Naive thymus-derived CD8-positive, alpha-beta T cell (primary cell): ENCODE measurements around the gene LGALS7B. TPM values are rescaled to one million over a fixed set of nuclear protein-coding genes. Genes with fewer than 3 reads are reported as not detected.
"Not testable (repeated sequence)": the region's sequence is repeated elsewhere in the genome, so short reads cannot be mapped to it uniquely, and the experiment has no call there.

Experiments used
- ATAC-seq, 2 donors: fragments of 150-1000 bp; cut with Tn5 transposase in 1 of 2; sonication (Bioruptor Pico), chemical (Tn5 transposase) in 1 of 2; 1 replicate in 1 of 2; 2 replicates in 1 of 2; pipeline ENCODE4 v1.10.0; 2021; ENCODE audit warnings: mild to moderate bottlenecking in 2 of 2, moderate library complexity in 2 of 2
- POLR2A ChIA-PET: fragments of 350-600 bp; sonication (Branson Sonifier 250); formaldehyde crosslinking; loops from one replicate; lab custom pipeline; 2021; ENCODE audit warnings: antibody characterized with exemption; lab: Charles Lee
- DNase-seq, 10 donors: peaks; one replicate each; pipeline versions ENCODE4 v3.0.0 to v3.0.0-alpha.2; 2020 to 2022
- H3K27ac Mint-ChIP-seq, 10 donors: one replicate each; pipeline ENCODE4 v1.8.0; 2020 to 2022; ENCODE audit warnings: mild to moderate bottlenecking in 10 of 10, mixed read lengths in 10 of 10, moderate library complexity in 4 of 10, inconsistent platforms in 1 of 10
- H3K27me3 Mint-ChIP-seq, 5 donors: one replicate each; pipeline ENCODE4 v1.8.0; 2021 to 2022; ENCODE audit warnings: mixed read lengths in 5 of 5
- H3K36me3 Mint-ChIP-seq, 3 donors: one replicate each; pipeline ENCODE4 v1.8.0; 2020 to 2022; ENCODE audit warnings: mixed read lengths in 3 of 3, mild to moderate bottlenecking in 2 of 3, inconsistent platforms in 1 of 3
- H3K4me1 Mint-ChIP-seq, 4 donors: one replicate each; pipeline ENCODE4 v1.8.0; 2021 to 2022; ENCODE audit warnings: mixed read lengths in 4 of 4
- H3K4me3 Mint-ChIP-seq, 10 donors: one replicate each; pipeline ENCODE4 v1.8.0; 2020 to 2022; ENCODE audit warnings: mild to moderate bottlenecking in 10 of 10, mixed read lengths in 10 of 10, moderate library complexity in 6 of 10, inconsistent platforms in 1 of 10
- H3K9me3 Mint-ChIP-seq, 9 donors: one replicate each; pipeline ENCODE4 v1.8.0; 2020 to 2022; ENCODE audit warnings: mixed read lengths in 9 of 9, mild to moderate bottlenecking in 3 of 9, inconsistent platforms in 1 of 9, moderate library complexity in 1 of 9
- polyA plus RNA-seq, 3 donors: library from polyadenylated mRNA; unstranded; fragments of 300-500 nt; fragmentation: Illumina TruSeq; gene quantifications; one replicate each; pipeline ENCODE4 v1.2.3, GENCODE V29; 2021
- total RNA-seq, 8 experiments: library from RNA in 2 of 8; stranded (reverse) in 2 of 8; gene quantifications; one replicate each; pipeline ENCODE4 v1.2.3 and lab custom pipeline; 2021 to 2026

The LGALS7B gene
- total and polyA plus RNA-seq, 5 experiments from 2014 or later: not detected

DNA sequence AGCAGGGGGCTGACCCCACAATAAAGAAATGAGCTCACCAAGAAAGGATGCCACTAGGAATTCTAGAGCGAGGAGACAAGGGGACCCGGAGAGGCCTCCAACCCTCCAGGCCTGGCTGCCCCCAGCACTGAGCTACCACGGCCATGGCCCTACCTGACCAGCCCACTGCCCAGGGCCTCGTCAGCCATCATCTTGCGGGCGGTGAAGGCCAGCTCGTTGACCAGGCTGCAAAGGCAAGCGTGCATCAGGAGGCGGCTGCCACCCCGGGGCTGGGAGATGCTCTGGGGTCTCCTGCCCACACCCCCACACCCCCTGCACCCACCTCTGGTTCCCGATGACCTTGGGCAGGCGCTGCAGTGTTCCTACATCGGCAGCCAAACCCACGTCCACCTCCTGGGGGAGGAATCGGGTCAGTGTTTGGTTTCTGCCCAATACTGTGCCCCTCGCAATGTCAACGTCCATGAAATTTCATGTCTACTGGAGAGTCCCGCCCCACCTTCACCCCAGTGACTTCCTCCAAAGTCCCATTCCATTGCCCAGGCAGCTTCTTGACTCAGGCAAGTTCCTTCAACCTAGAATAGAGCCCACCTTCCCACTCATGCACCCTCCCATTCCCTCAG, 27.2 kb downstream of the LGALS7B start:
- peaks cover 0 to 14% (median 9%) of the 10 kb centered on the region in 4 donors for H3K4me1 Mint-ChIP-seq
- POLR2A ChIA-PET: interaction anchor here (0.6 kb wide), 1 partner anchor 65 kb away, joined by 3 read pairs; no protein-coding TSS in a partner anchor
- DNase-seq (no peak), ATAC-seq (no peak)
- no peak overlapping the region for H3K4me3 Mint-ChIP-seq
- no peak overlapping the region for H3K27ac Mint-ChIP-seq
- peaks cover 0 to 48% (median 8%) of the 10 kb centered on the region in 3 donors for H3K36me3 Mint-ChIP-seq
- no peaks in the 10 kb centered on the region for H3K9me3 Mint-ChIP-seq
- no peaks in the 10 kb centered on the region for H3K27me3 Mint-ChIP-seq

DNA sequence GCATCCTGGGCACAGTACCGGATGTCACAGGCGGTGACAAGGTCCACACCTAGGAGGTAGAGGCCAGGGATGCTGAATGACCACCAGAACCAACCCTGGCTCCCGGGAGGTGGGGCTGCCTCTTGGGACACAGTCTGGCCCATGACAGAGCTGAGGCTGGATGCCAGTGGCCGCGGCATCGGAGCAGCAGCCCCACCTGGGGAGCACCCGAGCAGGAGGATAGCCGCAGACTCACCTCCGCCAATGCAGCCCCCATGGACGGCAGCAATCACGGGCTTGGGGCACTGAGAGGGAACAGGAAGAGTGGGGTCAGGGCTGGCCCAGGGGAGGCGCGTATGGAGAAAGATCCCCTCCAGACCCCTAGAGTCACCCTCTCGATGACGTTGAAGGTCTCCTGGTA, 28.1 kb downstream of the LGALS7B start:
- DNase-seq (no peak), ATAC-seq (no peak)
- POLR2A ChIA-PET: no interaction called here
- H3K36me3 Mint-ChIP-seq: peaks cover 0 to 48% (median 8%) of the 10 kb centered on the region in 3 donors
- H3K9me3 Mint-ChIP-seq: no peaks in the 10 kb centered on the region
- peak overlapping the region in 2 of 10 donors; percentile 13 to 68 for H3K27ac Mint-ChIP-seq
- no peak overlapping the region for H3K4me3 Mint-ChIP-seq
- H3K4me1 Mint-ChIP-seq: peaks cover 0 to 18% (median 9%) of the 10 kb centered on the region in 4 donors
- H3K27me3 Mint-ChIP-seq: no peaks in the 10 kb centered on the region

DNA sequence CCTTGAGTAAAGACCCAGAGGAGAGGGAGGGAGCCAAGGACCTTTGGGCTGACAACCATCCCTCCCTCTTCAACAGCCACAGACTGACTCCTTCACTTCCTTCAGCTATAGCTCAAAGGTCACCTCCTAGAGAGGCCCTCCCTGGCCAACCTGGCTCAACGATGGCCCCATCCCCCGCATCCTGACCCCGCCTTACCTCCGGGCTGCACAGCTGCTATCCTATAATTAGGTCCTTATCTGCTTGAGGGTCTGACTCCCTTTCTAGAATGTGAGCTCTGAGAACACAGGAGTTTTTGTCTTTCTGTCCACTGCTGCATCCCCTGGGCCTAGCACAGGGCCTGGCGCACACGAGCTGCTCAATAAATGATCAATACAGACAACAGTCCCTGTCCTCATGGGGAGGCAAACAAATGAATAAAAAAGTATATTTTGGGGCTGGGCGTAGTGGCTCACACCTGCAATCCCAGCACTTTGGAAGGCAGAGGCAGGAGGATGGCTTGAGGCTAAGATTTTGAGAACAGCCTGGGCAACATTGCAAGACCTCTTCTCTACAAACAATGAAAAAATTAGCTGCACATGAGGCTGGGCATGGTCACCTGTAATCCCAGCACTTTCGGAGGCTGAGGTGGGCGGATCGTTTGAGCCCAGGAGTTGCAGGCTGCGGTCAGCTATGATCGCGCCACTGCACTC, 30.4 kb downstream of the LGALS7B start:
- ATAC-seq: no peak
- peaks cover 7 to 30% (median 18%) of the 10 kb centered on the region in 4 donors for H3K4me1 Mint-ChIP-seq
- DNase-seq: no peak
- H3K27ac Mint-ChIP-seq: peak overlapping the region in 4 of 10 donors; percentile 6 to 75 (median 47)
- H3K4me3 Mint-ChIP-seq: no peak overlapping the region
- H3K27me3 Mint-ChIP-seq: no peaks in the 10 kb centered on the region
- no peaks in the 10 kb centered on the region for H3K9me3 Mint-ChIP-seq
- POLR2A ChIA-PET: interaction anchor here (0.5 to 0.7 kb wide), 2 partner anchors 58 to 425 kb away, joined by 5 to 7 read pairs; no protein-coding TSS in a partner anchor
- H3K36me3 Mint-ChIP-seq: peaks cover 0 to 64% (median 16%) of the 10 kb centered on the region in 3 donors

DNA sequence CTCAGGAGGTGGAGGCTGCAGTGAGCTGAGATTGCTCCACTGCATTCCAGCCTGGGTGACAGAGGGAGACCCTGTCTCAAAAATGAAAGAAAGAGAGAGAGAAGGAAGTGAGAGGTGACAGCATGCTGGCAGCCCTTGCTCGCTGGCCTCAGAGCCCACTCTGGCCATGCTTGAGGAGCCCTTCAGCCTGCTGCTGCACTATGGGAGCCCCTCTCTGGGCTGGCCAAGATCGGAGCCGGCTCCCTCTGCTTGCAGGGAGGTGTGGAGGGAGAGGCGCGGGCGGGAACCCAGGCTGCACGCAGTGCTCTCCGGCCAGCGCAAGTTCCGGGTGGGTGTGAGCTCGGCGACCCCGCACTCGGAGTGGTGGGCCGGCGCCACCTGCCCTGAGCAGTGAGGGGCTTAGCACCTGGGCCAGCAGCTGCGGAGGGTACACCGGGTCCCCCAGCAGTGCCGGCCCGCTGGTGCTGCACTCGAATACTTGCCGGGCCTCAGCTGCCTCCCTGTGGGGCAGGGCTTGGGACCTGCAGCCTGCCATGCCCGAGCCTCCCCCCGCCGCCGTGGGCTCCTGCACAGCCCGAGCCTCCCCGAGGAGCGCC, 32.3 kb downstream of the LGALS7B start:
- not testable (repeated sequence) for H3K27me3 Mint-ChIP-seq, DNase-seq, H3K9me3 Mint-ChIP-seq, H3K4me3 Mint-ChIP-seq, ATAC-seq
- Mint-ChIP-seq H3K4me1 (peaks cover 21 to 45% (median 27%) of the 10 kb centered on the region in 4 donors), H3K27ac (peak overlapping the region in 2 of 10 donors; percentile 50 to 79), H3K36me3 (peaks cover 0 to 61% (median 15%) of the 10 kb centered on the region in 3 donors)
- POLR2A ChIA-PET: interaction anchor here (1.2 kb wide), 1 partner anchor 12 kb away, joined by 3 read pairs; no protein-coding TSS in a partner anchor

DNA sequence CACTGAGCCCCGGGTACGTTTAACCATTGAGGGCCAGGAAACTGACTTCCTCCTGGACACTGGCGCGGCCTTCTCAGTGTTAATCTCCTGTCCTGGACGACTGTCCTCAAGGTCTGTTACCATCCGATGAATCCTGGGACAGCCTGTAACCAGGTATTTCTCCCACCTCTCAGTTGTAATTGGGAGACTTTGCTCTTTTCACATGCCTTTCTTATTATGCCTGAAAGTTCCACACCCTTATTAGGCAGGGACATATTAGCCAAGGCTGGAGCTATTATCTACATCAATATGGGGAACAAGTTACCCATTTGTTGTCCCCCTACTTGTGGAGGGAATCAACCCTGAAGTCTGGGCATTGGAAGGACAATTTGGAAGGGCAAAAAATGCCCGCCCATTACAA, 36.9 kb downstream of the LGALS7B start:
- not testable (repeated sequence) for H3K27me3 Mint-ChIP-seq, DNase-seq, ATAC-seq, H3K4me3 Mint-ChIP-seq, H3K27ac Mint-ChIP-seq, H3K9me3 Mint-ChIP-seq
- POLR2A ChIA-PET: interaction anchor here (1.2 kb wide), 1 partner anchor 16 kb away, joined by 3 read pairs; no protein-coding TSS in a partner anchor
- Mint-ChIP-seq H3K4me1 (peaks cover 15 to 68% (median 51%) of the 10 kb centered on the region in 4 donors), H3K36me3 (peaks cover 0 to 65% (median 21%) of the 10 kb centered on the region in 3 donors)

DNA sequence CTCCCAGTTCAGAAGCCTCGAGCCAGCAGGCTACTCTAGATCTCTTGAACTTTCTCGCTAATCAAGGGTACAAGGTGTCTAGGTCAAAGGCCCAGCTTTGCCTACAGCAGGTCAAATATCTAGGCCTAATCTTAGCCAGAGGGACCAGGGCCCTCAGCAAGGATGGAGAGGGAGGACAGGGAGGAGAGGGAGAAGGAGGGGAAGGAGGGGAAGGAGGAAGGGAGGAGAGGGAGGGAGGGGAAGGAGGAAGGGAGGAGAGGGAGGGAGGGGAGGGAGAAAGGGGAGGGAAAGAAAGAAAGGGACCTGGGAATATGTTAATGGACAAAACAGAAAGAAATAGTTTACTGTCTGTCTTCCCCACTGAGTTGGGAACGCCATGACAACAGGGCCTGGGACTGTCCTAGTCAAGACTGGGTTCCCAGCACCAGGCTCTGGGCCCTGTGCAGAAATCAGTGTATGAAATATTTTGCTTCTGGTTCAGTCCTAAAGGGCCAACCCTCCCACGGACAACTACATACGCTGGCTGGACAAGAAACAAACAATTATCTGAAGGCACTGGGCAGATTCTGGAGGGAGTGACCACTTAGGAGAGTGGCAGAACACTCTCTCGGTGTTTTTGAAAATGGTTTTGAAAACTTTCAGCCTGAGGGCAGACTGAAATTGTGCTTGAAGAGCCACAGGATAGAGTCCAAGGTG, 38.0 kb downstream of the LGALS7B start:
- POLR2A ChIA-PET: interaction anchor here (0.7 to 1.2 kb wide), 2 partner anchors 15 kb away, joined by 3 to 5 read pairs; no protein-coding TSS in a partner anchor
- H3K27me3 Mint-ChIP-seq: no peaks in the 10 kb centered on the region
- H3K9me3 Mint-ChIP-seq: no peaks in the 10 kb centered on the region
- peak overlapping the region in 2 of 10 donors; percentile 14 to 34 for H3K4me3 Mint-ChIP-seq
- ATAC-seq (no peak), DNase-seq (no peak)
- peaks cover 20 to 69% (median 60%) of the 10 kb centered on the region in 4 donors for H3K4me1 Mint-ChIP-seq
- peak overlapping the region in 3 of 10 donors; percentile 20 to 55 (median 33) for H3K27ac Mint-ChIP-seq
- peaks cover 0 to 64% (median 21%) of the 10 kb centered on the region in 3 donors for H3K36me3 Mint-ChIP-seq

DNA sequence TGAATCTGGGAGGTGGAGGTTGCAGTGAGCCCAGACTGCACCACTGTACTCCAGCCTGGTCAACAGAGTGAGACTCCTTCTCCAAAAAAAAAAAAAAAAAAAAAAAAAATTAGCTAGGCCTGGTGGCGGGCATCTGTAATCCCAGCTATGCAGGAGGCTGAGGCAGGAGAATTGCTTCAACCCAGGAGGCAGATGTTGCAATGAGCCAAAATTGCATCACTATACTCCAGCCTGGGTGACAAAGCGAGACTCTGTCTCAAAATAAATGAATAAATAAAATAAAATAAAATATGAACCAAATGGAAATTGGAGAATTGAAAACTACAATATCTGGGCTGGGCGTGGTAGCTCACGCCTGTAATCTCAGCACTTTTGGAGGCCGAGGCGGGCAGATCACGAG, 40.2 kb downstream of the LGALS7B start:
- H3K27me3 Mint-ChIP-seq, H3K9me3 Mint-ChIP-seq, H3K27ac Mint-ChIP-seq, ATAC-seq, DNase-seq: not testable (repeated sequence)
- H3K4me1 Mint-ChIP-seq: peaks cover 12 to 67% (median 59%) of the 10 kb centered on the region in 4 donors
- POLR2A ChIA-PET: interaction anchor here (0.6 kb wide), 1 partner anchor 64 kb away, joined by 3 read pairs; no protein-coding TSS in a partner anchor
- H3K36me3 Mint-ChIP-seq: peaks cover 0 to 47% (median 12%) of the 10 kb centered on the region in 3 donors
- peak overlapping the region in 2 of 10 donors; percentile 95 to 97 for H3K4me3 Mint-ChIP-seq

DNA sequence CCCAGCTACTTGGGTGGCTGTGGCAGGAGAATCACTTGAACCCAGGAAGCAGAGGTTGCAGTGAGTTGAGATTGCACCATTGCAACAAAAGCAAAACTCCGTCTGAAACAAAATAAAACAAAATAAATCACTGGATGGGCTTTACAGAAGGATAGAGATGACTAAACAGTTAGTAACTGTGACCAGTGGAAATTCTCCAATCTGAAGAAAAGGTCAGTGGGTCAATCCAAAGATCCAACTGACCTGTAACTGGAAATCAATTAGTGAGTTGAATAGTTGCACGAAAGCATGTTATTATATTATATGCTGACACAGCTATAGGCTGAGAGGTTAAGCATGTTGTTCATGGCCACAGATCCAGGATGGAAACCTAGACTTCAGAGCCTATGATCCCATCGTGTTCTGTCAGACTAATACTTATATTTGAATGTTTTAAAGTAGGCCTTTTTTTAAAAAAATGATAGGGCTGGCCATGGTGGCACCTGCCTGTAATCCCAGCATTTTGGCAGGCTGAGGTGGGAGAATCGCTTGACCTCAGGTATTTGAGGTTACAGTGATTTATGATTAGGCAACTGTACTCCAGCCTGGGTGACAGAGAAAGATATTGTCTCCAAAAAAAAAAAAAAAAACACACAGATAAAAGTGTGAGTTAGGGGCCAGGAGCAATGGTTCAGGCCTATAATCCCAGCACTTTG, 41.2 kb downstream of the LGALS7B start:
- H3K27ac Mint-ChIP-seq: peak overlapping the region in 7 of 10 donors; percentile 87 to 99 (median 95)
- no peaks in the 10 kb centered on the region for H3K27me3 Mint-ChIP-seq
- POLR2A ChIA-PET: interaction anchor here (0.6 to 5.6 kb wide), 7 partner anchors 13 to 1708 kb away, joined by 3 to 88 read pairs (median 5); partner anchors contain the start of genes HNRNPL and RINL
- H3K4me3 Mint-ChIP-seq: peak overlapping the region; percentile 90 to 97 (median 94)
- no peaks in the 10 kb centered on the region for H3K9me3 Mint-ChIP-seq
- no peak for ATAC-seq
- H3K36me3 Mint-ChIP-seq: peaks cover 0 to 38% (median 12%) of the 10 kb centered on the region in 3 donors
- peaks cover 9 to 59% (median 49%) of the 10 kb centered on the region in 4 donors for H3K4me1 Mint-ChIP-seq
- no peak for DNase-seq

DNA sequence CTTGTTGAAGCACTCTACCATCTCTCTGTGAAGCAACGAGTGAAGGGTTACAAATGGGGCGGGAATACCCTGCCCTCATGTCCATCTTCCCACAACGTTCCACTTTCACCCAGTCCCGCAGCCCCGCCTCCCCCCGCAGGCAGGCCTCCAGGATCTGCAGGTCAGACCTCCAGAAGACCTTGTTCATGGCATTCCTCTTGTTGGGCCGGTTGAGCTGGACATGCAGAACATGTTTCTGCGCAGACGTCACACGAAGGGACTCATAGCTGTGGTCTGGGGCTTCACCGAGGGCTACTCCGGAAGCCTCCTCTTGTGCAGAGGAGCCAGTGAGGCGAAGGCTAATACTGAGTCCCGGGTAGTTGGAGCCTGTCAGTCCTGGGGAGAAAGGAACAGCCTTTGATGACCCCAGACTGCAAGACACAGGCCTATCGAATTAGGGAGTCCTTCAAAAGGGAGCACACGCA, 42.2 kb downstream of the LGALS7B start:
- DNase-seq: peak in 1 of 10 donors; percentile 13
- H3K9me3 Mint-ChIP-seq: no peaks in the 10 kb centered on the region
- H3K27ac Mint-ChIP-seq: peak overlapping the region; percentile 87 to 99 (median 96)
- H3K4me1 Mint-ChIP-seq: peaks cover 9 to 53% (median 44%) of the 10 kb centered on the region in 4 donors
- POLR2A ChIA-PET: interaction anchor here (0.6 to 5.6 kb wide), 14 partner anchors 9 to 574 kb away, joined by 3 to 88 read pairs (median 4); partner anchors contain the start of genes EIF3K, HNRNPL and RINL
- peak overlapping the region; percentile 90 to 97 (median 94) for H3K4me3 Mint-ChIP-seq
- H3K27me3 Mint-ChIP-seq: no peaks in the 10 kb centered on the region
- H3K36me3 Mint-ChIP-seq: peaks cover 0 to 44% (median 12%) of the 10 kb centered on the region in 3 donors
- ATAC-seq: no peak

DNA sequence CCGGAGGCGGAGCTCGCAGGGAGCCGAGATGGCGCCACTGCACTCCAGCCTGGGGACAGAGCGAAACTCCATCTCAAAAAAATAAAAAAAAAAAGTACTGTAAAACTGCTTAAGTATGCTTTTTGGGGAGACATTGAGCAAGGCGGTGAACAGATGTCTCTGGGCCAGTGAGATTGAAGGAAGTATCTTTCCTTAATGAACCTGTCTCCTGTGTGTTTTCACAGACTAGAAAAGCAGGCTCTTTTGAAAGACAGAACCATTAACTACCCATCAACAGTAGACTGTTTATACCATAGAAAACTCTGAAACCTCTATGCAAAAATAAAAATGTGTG, 44.1 kb downstream of the LGALS7B start:
- peak overlapping the region in 2 of 10 donors; percentile 25 to 71 for H3K27ac Mint-ChIP-seq
- H3K9me3 Mint-ChIP-seq: no peaks in the 10 kb centered on the region
- no peaks in the 10 kb centered on the region for H3K27me3 Mint-ChIP-seq
- DNase-seq: no peak
- POLR2A ChIA-PET: interaction anchor here (0.6 to 5.6 kb wide), 4 partner anchors 9 to 37 kb away, joined by 3 to 88 read pairs (median 3); partner anchors contain the start of gene HNRNPL
- H3K4me3 Mint-ChIP-seq: peak overlapping the region in 2 of 10 donors; percentile 30 to 43
- H3K4me1 Mint-ChIP-seq: peaks cover 8 to 41% (median 27%) of the 10 kb centered on the region in 4 donors
- no peak for ATAC-seq
- H3K36me3 Mint-ChIP-seq: peaks cover 0 to 47% (median 17%) of the 10 kb centered on the region in 3 donors

DNA sequence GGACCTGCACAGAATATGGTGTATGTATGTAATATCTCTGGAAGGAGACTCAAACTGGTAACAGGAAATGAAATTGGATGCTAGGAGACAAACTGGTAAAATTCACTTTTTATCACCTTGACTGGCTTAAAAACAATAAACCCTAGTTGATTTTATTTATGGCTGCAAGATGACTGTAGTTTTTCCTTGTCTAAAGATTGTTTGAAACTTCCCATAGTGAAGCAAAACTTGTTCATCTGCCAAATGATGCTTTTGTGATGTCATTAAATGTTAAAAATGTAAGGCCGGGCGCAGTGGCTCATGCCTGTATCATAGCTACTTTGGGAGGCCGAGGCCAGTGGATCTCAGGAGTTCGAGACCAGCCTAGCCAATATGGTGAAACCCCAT, 45.1 kb downstream of the LGALS7B start:
- peak overlapping the region in 6 of 10 donors; percentile 5 to 69 (median 25) for H3K27ac Mint-ChIP-seq
- DNase-seq (no peak), ATAC-seq (no peak)
- H3K27me3 Mint-ChIP-seq: no peaks in the 10 kb centered on the region
- peaks cover 0 to 49% (median 20%) of the 10 kb centered on the region in 3 donors for H3K36me3 Mint-ChIP-seq
- POLR2A ChIA-PET: interaction anchor here (0.8 to 5.6 kb wide), 5 partner anchors 8 to 16 kb away, joined by 3 to 88 read pairs (median 3); partner anchors contain the start of gene HNRNPL
- peaks cover 12 to 44% (median 31%) of the 10 kb centered on the region in 4 donors for H3K4me1 Mint-ChIP-seq
- H3K4me3 Mint-ChIP-seq: no peak overlapping the region
- no peaks in the 10 kb centered on the region for H3K9me3 Mint-ChIP-seq
